Duodenal mucosa (tissue), 2 donors: ENCODE results near the gene LMTK2.

Experiments
- H3K27ac ChIP-seq: one replicate; pipeline ENCODE4 v1.7.0; 2013; ENCODE audit warnings: low read depth, low read length
- H3K27me3 ChIP-seq, 2 donors: one replicate each; pipeline ENCODE4 v1.7.0; 2013; ENCODE audit warnings: low read length in 2 of 2, control low read depth in 1 of 2; ENCODE audit not compliant: insufficient read depth in 2 of 2, control insufficient read depth in 1 of 2
- H3K36me3 ChIP-seq, 2 donors: one replicate each; pipeline ENCODE4 v1.7.0; 2013; ENCODE audit warnings: low read length in 2 of 2, control low read depth in 1 of 2; ENCODE audit not compliant: insufficient read depth in 2 of 2, control insufficient read depth in 1 of 2
- H3K4me1 ChIP-seq, 2 donors: one replicate each; pipeline ENCODE4 v1.7.0; 2013; ENCODE audit warnings: low read length in 2 of 2, control low read depth in 1 of 2; ENCODE audit not compliant: insufficient read depth in 2 of 2, control insufficient read depth in 1 of 2
- H3K4me3 ChIP-seq, 2 donors: one replicate each; pipeline ENCODE4 v1.7.0; 2013; ENCODE audit warnings: low read length in 2 of 2, low read depth in 1 of 2
- H3K9ac ChIP-seq, 2 donors: one replicate each; pipeline ENCODE4 v1.7.0; 2013; ENCODE audit warnings: low read length in 2 of 2, low read depth in 1 of 2
- H3K9me3 ChIP-seq, 2 donors: one replicate each; pipeline ENCODE4 v1.7.0; 2013; ENCODE audit warnings: low read length in 2 of 2, control low read depth in 1 of 2; ENCODE audit not compliant: control insufficient read depth in 1 of 2

Gene LMTK2

DNA sequence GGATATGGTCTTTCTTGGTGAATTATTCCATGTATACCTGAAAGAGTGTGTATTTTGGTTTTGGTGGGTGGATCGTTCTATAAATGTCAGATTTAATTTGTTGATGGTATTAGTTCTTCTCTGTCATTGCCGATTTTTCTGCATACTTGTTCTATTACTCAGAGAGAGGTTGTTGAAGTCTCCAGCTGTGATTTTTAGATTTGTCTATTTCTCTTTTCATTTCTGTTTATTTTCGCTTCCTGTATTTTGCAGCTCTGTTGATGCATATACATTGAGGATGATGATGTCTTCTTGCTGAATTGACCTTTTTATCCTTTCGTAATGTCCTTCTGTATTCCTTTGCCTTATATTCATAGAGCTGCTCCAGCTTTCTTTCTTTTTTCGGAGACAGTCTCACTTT lies 92.5 kb downstream of the LMTK2 start:
- Histone ChIP-seq H3K4me1 (peaks cover 10 to 21% of the 10 kb centered on the region in 2 donors), H3K9ac (no peak overlapping the region), H3K4me3 (no peak overlapping the region), H3K9me3 (no peaks in the 10 kb centered on the region), H3K27ac (no peak overlapping the region), H3K27me3 (no peaks in the 10 kb centered on the region), H3K36me3 (peaks cover 6 to 19% of the 10 kb centered on the region in 2 donors)

- Histone ChIP-seq H3K9ac (no peak overlapping the region), H3K4me3 (no peak overlapping the region), H3K27me3 (no peaks in the 10 kb centered on the region), H3K36me3 (peaks cover 3 to 15% of the 10 kb centered on the region in 2 donors), H3K4me1 (peaks cover 18 to 33% of the 10 kb centered on the region in 2 donors), H3K9me3 (no peaks in the 10 kb centered on the region), H3K27ac (no peak overlapping the region)
These were observed 93.7 kb downstream of the LMTK2 start for GRCh38 chr7:98200364-98200763.

DNA sequence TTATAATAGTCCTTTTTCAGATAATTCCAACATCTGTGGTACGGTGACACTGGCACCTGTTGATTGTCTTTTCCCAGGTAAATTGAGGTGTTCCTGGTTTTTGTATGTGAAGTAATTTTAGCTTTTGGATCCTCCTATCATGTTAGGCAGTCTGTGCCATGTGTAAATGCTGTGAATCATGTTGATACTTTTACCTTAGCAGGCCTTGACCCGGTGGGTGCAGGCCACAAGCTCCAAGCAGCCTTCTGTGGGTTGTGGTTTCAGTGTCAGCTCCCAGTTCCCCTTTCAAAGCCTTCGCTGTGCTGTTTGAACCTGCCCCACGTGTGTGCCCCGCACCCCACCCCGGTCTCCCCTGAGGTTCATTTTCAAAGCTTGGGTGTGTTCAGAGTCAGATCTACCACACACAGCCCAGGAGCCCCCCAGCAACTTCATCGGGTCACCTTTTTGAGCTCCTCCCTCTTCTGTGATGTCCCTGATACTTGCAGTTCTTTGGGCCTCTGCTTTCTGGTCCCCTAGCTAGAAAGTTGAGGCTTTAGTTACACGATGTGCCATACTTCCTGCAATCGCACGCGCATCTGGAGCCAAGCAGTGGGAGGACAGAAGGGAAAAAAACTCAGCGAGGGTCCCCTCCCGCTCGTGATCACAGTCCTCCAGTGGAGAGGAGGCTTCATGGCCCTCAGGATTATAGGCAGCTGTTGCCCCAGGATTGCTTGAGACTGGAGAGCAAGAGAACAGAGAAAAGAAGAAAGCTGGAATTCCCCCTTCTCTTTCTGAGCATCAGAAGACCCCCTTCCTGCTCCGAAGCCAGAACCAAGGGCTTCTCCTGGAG lies 95.9 kb downstream of the LMTK2 start:
- H3K9me3 ChIP-seq = no peaks in the 10 kb centered on the region
- no peak overlapping the region for H3K4me3 ChIP-seq
- peaks cover 18 to 36% of the 10 kb centered on the region in 2 donors for H3K4me1 ChIP-seq
- H3K27me3 ChIP-seq = no peaks in the 10 kb centered on the region
- H3K9ac ChIP-seq = no peak overlapping the region
- peaks cover 13 to 27% of the 10 kb centered on the region in 2 donors for H3K36me3 ChIP-seq
- H3K27ac ChIP-seq = no peak overlapping the region

DNA sequence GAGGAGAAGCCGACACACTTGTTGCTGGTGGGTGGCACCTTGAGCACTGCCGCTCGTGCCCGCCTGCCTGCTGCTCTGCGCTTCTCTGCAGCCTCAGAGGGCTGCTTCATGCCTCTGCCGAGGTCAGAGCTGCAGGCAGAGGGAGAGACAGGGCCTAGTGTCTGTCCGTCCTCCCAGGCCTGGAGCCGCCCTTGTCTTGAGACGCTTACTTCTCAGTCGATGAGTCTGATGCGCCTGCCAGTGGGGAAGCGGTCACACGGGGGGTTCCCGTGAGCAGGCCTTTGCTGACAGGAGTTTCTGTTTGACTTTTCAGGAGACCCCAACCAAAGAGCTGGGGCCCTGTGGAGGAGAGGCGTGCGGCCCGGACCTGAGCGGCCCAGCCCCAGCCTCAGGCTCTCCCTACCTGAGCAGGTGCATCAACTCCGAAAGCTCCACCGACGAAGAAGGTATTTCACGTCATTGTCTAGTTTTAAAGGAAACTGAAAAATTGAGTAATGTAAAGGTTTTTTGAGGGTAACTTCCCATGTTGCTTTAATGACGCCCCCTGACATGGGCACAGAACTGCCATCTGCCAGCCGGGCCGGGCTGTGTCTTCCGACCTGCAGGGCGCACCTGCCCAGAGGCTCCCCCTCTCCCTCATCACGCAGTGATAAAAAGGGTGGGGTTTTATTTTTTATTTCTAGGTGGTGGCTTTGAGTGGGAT lies 96.8 kb downstream of the LMTK2 start:
- H3K9me3 ChIP-seq = no peaks in the 10 kb centered on the region
- H3K9ac ChIP-seq = no peak overlapping the region
- H3K27me3 ChIP-seq = no peaks in the 10 kb centered on the region
- peaks cover 13 to 27% of the 10 kb centered on the region in 2 donors for H3K36me3 ChIP-seq
- H3K27ac ChIP-seq = no peak overlapping the region
- no peak overlapping the region for H3K4me3 ChIP-seq
- peaks cover 18 to 36% of the 10 kb centered on the region in 2 donors for H3K4me1 ChIP-seq

DNA sequence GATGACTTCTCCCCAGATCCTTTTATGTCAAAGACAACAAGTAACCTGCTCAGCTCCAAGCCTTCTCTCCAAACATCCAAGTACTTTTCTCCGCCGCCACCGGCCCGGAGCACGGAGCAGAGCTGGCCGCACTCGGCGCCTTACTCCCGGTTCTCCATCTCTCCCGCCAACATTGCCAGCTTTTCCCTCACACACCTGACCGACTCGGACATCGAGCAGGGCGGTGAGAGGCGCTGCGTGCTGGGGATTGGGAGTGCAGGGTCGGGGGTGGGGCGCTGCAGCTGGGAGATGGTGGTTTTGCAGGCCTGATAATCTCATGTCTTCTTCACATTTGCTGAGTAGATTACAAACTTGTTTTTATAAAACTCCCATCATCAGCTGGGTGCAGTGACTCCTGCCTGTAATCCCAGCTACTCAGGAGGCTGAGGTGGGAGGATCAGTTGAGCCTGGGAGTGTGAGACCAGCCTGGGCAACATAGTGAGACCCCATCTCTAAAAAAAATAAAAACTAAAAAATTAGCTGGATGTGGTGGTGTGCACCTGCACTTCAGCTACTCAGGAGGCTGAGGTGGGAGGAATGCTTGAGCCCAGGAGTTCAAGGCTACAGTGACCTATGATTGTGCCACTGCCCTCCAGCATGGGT lies 97.4 kb downstream of the LMTK2 start:
- no peaks in the 10 kb centered on the region for H3K27me3 ChIP-seq
- no peak overlapping the region for H3K27ac ChIP-seq
- peaks cover 13 to 27% of the 10 kb centered on the region in 2 donors for H3K36me3 ChIP-seq
- H3K9me3 ChIP-seq = no peaks in the 10 kb centered on the region
- H3K4me3 ChIP-seq = peak overlapping the region in 1 of 2 donors; percentile 40
- no peak overlapping the region for H3K9ac ChIP-seq
- peaks cover 18 to 36% of the 10 kb centered on the region in 2 donors for H3K4me1 ChIP-seq

DNA sequence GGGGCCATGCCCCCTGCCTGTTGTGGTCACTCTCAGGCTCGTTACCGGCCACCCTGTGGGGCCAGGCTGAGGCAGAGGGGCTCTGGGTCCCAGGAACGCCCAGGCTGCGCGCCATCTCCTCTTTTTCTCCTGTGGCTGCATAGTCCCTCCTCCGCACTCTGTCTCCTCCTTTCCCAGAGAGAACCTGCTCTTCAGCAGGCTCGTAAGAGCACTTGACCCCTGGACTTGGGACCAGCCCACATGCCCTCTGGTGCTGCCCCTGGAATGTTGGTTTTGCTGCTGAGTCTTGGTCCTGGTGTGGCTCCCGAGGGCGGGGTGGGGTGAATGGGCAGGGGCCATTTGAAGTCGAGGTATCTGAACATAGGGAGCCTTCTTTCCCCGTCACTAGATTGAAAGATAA lies 98.0 kb downstream of the LMTK2 start:
- Histone ChIP-seq H3K27ac (no peak overlapping the region), H3K9ac (no peak overlapping the region), H3K4me1 (peaks cover 18 to 36% of the 10 kb centered on the region in 2 donors), H3K9me3 (no peaks in the 10 kb centered on the region), H3K36me3 (peaks cover 13 to 27% of the 10 kb centered on the region in 2 donors), H3K4me3 (peak overlapping the region in 1 of 2 donors; percentile 40), H3K27me3 (no peaks in the 10 kb centered on the region)

GRCh38 chr7:98205162-98205845 lies 98.6 kb downstream of the LMTK2 start:
- H3K4me3 ChIP-seq = peak overlapping the region in 1 of 2 donors; percentile 16
- peaks cover 13 to 27% of the 10 kb centered on the region in 2 donors for H3K36me3 ChIP-seq
- peaks cover 18 to 36% of the 10 kb centered on the region in 2 donors for H3K4me1 ChIP-seq
- no peaks in the 10 kb centered on the region for H3K27me3 ChIP-seq
- no peaks in the 10 kb centered on the region for H3K9me3 ChIP-seq
- peak overlapping the region in 1 of 2 donors; percentile 25 for H3K9ac ChIP-seq
- H3K27ac ChIP-seq = no peak overlapping the region

GRCh38 chr7:98206451-98207330 lies 100.0 kb downstream of the LMTK2 start:
- Histone ChIP-seq H3K36me3 (peaks cover 13 to 27% of the 10 kb centered on the region in 2 donors), H3K9me3 (no peaks in the 10 kb centered on the region), H3K27me3 (no peaks in the 10 kb centered on the region), H3K4me3 (no peak overlapping the region), H3K4me1 (peaks cover 20 to 39% of the 10 kb centered on the region in 2 donors), H3K27ac (no peak overlapping the region), H3K9ac (no peak overlapping the region)
